Brain pericyte (primary cell): ENCODE results near the gene ZNF750.
A peak's percentile ranks its signal among the peaks of the same experiment; 100 is the strongest.

Experiments
- DNase-seq: peaks from one replicate; pipeline ENCODE4 v3.0.0-alpha.2; 2012; ENCODE audit warnings: low read depth, low spot score

ZNF750 gene

GRCh38 chr17:82859431-82860403 is 19.9 kb upstream of the ZNF750 start:
- no peak for DNase-seq

- no peak for DNase-seq
These were observed 18.7 kb upstream of the ZNF750 start for GRCh38 chr17:82858376-82859126.

DNA sequence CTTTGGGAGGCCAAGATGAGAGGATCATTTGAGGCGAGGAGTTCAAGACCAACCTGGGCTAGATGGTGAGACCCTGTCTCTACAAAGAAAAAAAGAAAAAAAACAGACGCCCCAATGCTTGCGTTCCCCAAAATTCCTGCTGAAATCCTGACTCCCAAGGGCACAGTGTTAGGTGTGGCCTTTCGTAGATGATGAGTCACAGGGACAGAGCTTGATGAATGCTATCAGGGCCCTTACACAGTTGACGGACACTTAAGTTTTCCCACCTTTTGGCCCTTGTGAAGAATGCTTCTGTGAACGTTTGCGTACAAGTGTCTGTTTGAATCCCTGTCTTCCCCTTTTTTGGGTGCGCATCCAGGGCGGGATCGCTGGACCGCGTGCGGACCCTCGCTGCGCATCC is 16.5 kb upstream of the ZNF750 start:
- DNase-seq: no peak

DNA sequence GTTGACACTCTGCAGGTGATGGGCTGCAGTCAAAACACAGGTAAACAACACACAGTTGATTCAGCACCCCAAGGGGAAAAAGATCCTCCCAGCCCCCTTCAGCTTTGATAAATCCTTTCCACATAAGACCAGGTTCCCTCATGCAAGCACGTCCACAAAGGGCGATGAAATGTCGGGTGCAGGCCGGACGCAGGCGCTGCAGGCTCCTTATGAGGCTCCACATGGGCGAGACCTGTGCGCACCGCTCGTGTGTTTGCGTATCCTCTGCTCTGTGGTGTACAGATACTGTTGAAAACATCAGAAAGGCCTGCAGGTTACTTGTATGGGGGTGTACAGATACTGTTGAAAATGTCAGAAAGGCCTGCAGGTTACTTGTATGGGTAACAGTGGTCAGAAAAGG is 14.4 kb upstream of the ZNF750 start:
- no peak for DNase-seq

DNA sequence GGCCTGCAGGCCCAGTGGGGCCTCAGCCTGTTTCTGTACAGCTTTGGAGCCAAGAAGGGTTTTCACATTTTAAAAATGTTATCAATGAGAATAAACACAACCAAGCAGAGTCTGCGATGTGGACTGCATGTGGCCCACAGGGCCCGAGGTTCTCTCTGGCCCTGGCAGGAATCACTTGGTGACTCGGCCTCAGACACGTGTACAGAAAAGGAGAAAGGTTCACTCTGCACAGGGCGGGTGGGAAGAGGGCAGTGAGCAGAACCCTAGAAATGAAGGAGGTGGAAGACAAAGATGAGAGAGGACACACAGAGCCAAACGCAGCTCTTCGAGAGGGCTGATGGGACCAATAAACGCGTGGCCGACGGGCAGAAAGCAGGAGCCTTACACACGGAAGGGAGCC is 11.6 kb upstream of the ZNF750 start:
- no peak for DNase-seq

DNA sequence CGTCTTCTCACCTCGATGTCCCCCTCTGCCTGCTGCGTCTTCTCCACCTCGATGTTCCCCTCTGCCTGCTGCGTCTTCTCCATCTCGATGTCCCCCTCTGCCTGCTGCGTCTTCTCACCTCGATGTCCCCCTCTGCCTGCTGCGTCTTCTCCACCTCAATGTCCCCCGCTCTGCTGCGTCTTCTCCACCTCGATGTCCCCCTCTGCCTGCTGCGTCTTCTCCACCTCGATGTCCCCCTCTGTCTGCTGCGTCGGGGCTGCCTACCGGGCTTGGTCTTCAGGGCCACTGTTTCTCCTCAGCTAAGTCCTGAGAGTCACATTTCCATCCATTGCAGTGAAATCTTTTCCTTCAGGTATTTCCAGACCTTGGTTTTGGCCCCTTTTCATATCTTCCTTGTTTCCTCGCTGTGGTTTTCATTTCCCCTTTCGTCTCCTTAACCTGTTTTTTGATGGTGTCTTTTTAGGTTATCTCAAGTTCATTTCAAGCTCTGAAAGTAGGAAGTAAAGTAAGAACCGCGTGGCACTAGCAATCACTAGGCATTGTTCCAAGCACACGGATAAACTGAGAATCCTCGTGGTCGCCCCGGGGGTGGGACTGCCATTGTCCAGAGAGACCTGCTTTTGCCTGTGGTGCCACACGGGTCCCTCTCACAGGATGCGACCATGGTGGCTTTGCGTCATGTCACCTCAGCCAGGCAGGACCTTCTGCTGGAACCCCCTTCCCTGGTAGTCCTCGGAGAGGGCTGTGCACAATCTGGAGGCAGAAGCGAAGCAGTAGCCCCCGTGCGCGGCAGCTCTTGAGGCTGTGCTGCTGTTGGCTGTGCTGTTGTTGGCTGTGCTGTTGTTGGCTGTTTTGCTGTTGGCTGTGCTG is 9.5 kb upstream of the ZNF750 start:
- DNase-seq: no peak

DNA sequence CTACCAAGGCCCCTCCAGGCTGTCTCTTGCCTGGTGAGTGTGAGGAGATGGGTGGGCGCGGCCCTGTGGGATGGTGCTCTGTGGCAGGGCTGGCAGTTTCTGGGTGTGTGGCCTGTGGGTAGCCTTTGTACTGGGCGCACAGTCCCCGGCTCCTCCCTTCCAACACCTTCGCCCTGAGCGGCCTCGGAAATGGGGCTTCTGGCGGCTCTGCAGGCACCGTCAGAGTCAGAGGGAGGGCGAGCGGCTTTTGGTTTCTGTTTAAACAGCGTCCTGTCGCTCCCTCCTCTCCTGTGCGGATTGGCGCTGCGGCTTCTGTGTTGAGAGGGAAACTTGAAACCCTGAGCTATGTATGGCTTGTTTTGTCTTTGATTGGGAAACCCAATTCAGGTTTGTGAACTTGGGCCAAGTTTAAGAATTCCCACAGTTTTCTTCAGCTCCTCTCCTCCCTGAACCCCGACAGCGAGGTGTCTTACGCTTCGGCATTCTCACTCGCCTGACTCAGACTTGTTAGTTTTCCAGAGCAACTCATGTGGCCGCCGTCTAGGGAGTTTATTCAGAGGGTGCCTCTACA is 8.3 kb upstream of the ZNF750 start:
- DNase-seq: peak; percentile 48

DNA sequence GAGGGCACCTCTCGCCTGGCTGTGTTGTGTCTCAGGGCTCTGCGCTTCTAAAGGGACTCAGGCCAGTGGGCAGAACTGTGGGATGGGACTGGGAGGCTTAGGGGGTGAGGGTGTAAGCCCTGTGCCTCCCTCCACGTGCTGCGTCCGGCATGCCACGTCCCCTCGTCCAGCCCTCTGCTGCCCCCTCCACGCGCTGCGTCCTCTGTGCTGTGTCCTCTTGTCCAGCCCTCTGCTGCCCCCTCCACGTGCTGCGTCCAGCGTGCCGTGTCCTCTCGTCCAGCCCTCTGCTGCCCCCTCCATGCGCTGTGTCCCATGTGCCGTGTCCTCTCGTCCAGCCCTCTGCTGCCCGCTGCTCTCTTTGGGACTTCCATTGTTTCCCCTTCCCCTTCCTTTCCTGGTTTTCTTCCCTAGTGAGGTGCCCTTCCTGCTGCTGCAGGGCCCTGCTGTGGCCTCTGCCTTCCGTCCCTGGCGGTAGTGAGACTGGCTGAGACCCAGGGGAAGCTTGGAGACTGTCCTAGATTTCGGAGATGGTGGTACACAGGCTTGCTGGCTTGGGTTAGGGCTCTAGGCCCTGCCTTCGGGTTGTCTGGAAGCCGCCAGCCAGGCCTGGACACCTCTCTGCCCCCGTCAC is 6.4 kb upstream of the ZNF750 start:
- no peak for DNase-seq

- DNase-seq: no peak
These were observed 5.5 kb upstream of the ZNF750 start for GRCh38 chr17:82845163-82845807.

DNA sequence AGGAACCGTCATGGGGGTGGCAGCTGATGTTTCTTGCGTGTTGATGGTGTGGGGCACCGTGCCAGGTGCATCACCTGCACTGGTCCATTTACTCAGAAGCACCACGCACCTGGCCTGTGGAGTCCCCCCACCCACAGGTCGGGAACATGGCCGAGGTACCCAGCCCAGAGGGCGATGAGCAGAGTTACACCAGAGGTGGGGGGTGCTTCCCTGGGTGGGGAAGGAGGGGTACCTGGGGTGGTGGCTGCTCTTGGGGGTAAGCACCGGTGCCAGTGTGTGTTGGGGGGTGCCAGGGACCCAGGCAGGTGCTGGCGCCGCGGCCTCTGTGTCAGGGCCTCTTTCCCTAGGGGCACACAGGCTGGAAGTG is 5.0 kb upstream of the ZNF750 start:
- no peak for DNase-seq

DNA sequence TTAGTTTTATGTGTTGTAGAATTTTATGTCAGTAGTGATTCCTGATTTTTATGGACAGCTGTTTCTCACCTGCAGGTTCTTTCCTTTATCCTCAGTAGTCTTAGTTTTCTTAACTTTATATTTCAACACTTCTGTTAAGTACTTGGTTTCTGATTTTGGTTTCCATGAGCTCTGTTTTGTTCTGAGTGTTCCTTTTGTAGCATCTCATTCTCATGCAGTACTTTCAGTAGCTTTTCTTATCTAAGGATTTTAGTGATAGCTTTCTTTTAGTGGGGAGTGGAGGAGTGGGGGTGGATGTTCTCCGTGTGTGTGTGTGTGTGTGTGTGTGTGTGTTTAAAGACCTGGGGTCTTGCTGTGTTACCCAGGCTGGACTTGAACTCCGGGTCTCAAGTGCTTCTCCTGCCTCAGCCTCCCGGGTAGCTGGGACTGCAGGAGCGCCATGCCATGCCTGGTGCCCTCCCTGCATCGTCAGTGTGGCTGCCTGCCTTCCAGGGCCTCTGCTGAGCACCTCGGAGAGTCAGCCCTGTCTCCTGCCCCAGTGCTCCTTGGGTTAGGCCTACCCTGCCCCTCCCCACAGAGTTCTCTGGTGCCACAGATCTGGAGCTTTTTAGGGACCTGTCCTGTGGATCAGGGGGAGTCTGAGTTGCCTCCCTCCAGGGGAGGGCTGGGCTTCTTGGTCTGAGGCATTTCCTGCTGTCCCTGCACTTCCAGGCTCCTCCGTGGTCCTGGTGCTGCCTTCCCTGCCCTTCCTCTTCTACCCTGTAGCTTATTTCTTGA is 4.3 kb upstream of the ZNF750 start:
- no peak for DNase-seq

- DNase-seq: no peak
These were observed 2.2 kb upstream of the ZNF750 start for GRCh38 chr17:82841921-82842596.

DNA sequence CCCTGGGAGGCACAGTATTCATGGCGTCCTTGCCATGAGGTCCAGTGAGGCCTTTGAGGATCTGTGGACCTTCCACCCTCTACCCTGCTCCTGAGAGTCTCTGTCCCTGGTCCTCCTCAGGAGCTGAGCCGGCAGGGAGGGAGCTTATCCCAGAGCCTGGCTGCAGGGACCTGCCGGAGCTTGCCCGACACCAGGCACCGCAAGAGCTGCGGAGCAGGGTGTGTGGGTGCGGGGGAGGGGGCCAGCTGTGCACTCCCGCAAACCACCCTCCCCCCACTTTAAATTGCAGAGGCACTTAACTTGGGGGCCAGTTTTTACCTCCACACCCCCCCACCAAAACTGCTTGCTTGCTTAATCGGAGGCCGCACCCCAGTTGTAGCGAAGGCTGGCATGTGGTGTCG is 609 bp upstream of the ZNF750 start:
- no peak for DNase-seq

GRCh38 chr17:82838386-82839063 is 1.3 kb downstream of the ZNF750 start:
- no peak for DNase-seq

GRCh38 chr17:82837586-82838320 is 2.1 kb downstream of the ZNF750 start:
- no peak for DNase-seq

DNA sequence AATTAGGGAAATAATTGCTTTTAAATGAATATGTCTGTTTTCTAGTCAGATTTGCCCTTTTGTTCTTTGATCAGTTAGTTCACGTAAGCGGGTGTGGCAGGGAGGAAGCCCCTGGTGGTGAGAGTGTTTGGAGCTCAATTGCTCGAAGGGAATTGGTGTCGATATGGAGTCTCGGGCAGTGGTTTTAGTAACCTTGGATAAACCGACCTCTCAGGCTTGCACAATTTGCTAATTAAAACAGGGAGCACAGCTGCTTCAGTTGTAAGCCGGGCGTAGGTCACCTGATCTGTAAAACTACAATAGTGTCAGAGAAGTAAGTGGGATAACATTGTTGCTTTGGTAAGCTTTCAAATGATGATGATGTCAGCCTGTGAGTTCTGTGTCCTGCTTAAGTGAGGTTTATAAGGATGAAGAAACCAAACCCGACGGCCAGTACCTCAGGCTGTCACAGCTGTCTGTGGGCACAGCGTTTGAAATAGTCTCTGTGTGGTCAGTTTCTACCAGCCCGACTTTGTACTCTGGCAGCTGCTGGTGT is 2.9 kb downstream of the ZNF750 start:
- no peak for DNase-seq

- no peak for DNase-seq
These were observed 3.9 kb downstream of the ZNF750 start for GRCh38 chr17:82835766-82836512.
